ENCODE data around the gene DEFB119. TPM values are rescaled to one million over a fixed set of nuclear protein-coding genes. Genes with fewer than 3 reads are reported as not detected.

DEFB119 gene
- total RNA-seq, 2 donors from 2014 or later = 672 TPM; not detected in 1

GRCh38 chr20:31418307-31418706, 27.9 kb upstream of the DEFB119 start:
- DNase-seq (ENCODE audit: low spot score) = no peak
- TF ChIP-seq CTCF (IDR thresholded peaks at IDR 0.05) (no peak), POLR2A (IDR thresholded peaks at IDR 0.05) (no peak), POLR2AphosphoS5 (IDR thresholded peaks at IDR 0.05) (no peak)
- Histone ChIP-seq H3K4me1 (replicated peaks) (no peaks in the 10 kb centered on the region), H3K4me3 (no peak overlapping the region), H3K36me3 (no peaks in the 10 kb centered on the region), H3K27me3 (replicated peaks; ENCODE audit: insufficient read depth) (no peaks in the 10 kb centered on the region), H3K27ac (no peak overlapping the region), H3K9me3 (no peaks in the 10 kb centered on the region)
- intact Hi-C loops (cut with DNase I) = no loop called here
- WGBS = 80% methylated on average over 7 of the region's 7 CpGs

- 88% methylated on average over 2 of the region's 2 CpGs for WGBS
- H3K27me3 ChIP-seq (replicated peaks; ENCODE audit: insufficient read depth) = no peaks in the 10 kb centered on the region
- DNase-seq (ENCODE audit: low spot score) = no peak
- H3K36me3 ChIP-seq = no peaks in the 10 kb centered on the region
- intact Hi-C loops (cut with DNase I) = no loop called here
- H3K9me3 ChIP-seq = no peaks in the 10 kb centered on the region
- no peak overlapping the region for H3K27ac ChIP-seq
- TF ChIP-seq POLR2A (IDR thresholded peaks at IDR 0.05) (no peak), CTCF (IDR thresholded peaks at IDR 0.05) (no peak), POLR2AphosphoS5 (IDR thresholded peaks at IDR 0.05) (no peak)
- H3K4me3 ChIP-seq = no peak overlapping the region
- H3K4me1 ChIP-seq (replicated peaks) = no peaks in the 10 kb centered on the region
Observed at GRCh38 chr20:31415653-31416052, 25.3 kb upstream of the DEFB119 start.

- 75% methylated on average over 6 of the region's 6 CpGs for WGBS
Observed at GRCh38 chr20:31414381-31414780, 24.0 kb upstream of the DEFB119 start.

GRCh38 chr20:31410011-31410410, 19.6 kb upstream of the DEFB119 start:
- H3K36me3 ChIP-seq = no peaks in the 10 kb centered on the region
- no peak for DNase-seq (ENCODE audit: low spot score)
- H3K4me3 ChIP-seq = no peak overlapping the region
- TF ChIP-seq CTCF (IDR thresholded peaks at IDR 0.05) (no peak), POLR2A (IDR thresholded peaks at IDR 0.05) (no peak), POLR2AphosphoS5 (IDR thresholded peaks at IDR 0.05) (no peak)
- H3K27me3 ChIP-seq (replicated peaks; ENCODE audit: insufficient read depth) = no peaks in the 10 kb centered on the region
- H3K9me3 ChIP-seq = no peaks in the 10 kb centered on the region
- intact Hi-C loops (cut with DNase I) = no loop called here
- no peak overlapping the region for H3K27ac ChIP-seq
- 57% methylated on average over 1 of the region's 1 CpG for WGBS
- H3K4me1 ChIP-seq (replicated peaks) = no peaks in the 10 kb centered on the region

More at GRCh38 chr20:31414381-31414780, 24.0 kb upstream of the DEFB119 start:
- Histone ChIP-seq H3K27ac (no peak overlapping the region), H3K36me3 (no peaks in the 10 kb centered on the region), H3K4me1 (replicated peaks) (no peaks in the 10 kb centered on the region), H3K27me3 (replicated peaks; ENCODE audit: insufficient read depth) (no peaks in the 10 kb centered on the region), H3K9me3 (no peaks in the 10 kb centered on the region), H3K4me3 (no peak overlapping the region)
- intact Hi-C loops (cut with DNase I) = no loop called here
- DNase-seq (ENCODE audit: low spot score) = no peak
- TF ChIP-seq POLR2A (IDR thresholded peaks at IDR 0.05) = no peak

GRCh38 chr20:31406115-31406514, 15.7 kb upstream of the DEFB119 start, which contains the start of gene DEFB121:
Gene DEFB121, minus strand, starts transcription at chr20:31406215. Its CDS starts 63 bp downstream, at chr20:31406152.
- no peak within 1 kb of the TSS for H3K27ac ChIP-seq
- intact Hi-C loops (cut with DNase I) = no loop called here
- H3K36me3 ChIP-seq = no peaks in the 10 kb centered on the region
- no peak for TF ChIP-seq POLR2AphosphoS5 (IDR thresholded peaks at IDR 0.05)
- no peak for TF ChIP-seq CTCF (IDR thresholded peaks at IDR 0.05)
- no peak for TF ChIP-seq POLR2A (IDR thresholded peaks at IDR 0.05)
- no peak within 1 kb of the TSS for H3K4me3 ChIP-seq
- H3K27me3 ChIP-seq (replicated peaks; ENCODE audit: insufficient read depth) = no peaks in the 10 kb centered on the region
- WGBS = 41% methylated on average over 3 of the region's 3 CpGs
- H3K4me1 ChIP-seq (replicated peaks) = no peaks in the 10 kb centered on the region
- H3K9me3 ChIP-seq = no peaks in the 10 kb centered on the region
- DNase-seq (ENCODE audit: low spot score) = no peak
